Left lung (tissue), 10 donors: ENCODE results near the gene TACC3. TPM values are rescaled to one million over a fixed set of nuclear protein-coding genes. Genes with fewer than 3 reads are reported as not detected.

Experiments used
- ATAC-seq: fragments of 200-7000 bp; cut with Tn5 transposase; one replicate; pipeline ENCODE4 v1.9.1; 2020; ENCODE audit warnings: moderate library complexity
- DNase-seq, 4 donors: peaks; one replicate each; pipeline ENCODE4 v3.0.0-alpha.2; 2013 to 2020
- H3K27ac ChIP-seq, 2 donors: fragments of 200-600 bp; sonication (generic) in 1 of 2; one replicate each; pipeline versions ENCODE4 v1.5.0 to v1.8.0; 2020 to 2021
- H3K27me3 ChIP-seq, 2 donors: fragments of 200-600 bp; sonication (generic) in 1 of 2; one replicate each; pipeline versions ENCODE4 v1.5.0 to v1.8.0; 2020 to 2021
- H3K36me3 ChIP-seq, 2 donors: fragments of 200-600 bp; sonication (generic) in 1 of 2; one replicate each; pipeline versions ENCODE4 v1.5.0 to v1.8.0; 2020 to 2021
- H3K4me1 ChIP-seq, 2 donors: fragments of 200-600 bp; one replicate each; pipeline ENCODE4 v1.8.0; 2021
- H3K4me3 ChIP-seq, 2 donors: fragments of 200-600 bp; sonication (generic) in 1 of 2; one replicate each; pipeline versions ENCODE4 v1.5.0 to v1.8.0; 2020 to 2021; ENCODE audit warnings: mild to moderate bottlenecking in 1 of 2
- H3K9me3 ChIP-seq, 2 donors: fragments of 200-600 bp; sonication (generic) in 1 of 2; one replicate each; pipeline versions ENCODE4 v1.5.0 to v1.8.0; 2020 to 2021
- intact Hi-C, 2 donors: fragments of 100-400 bp; cut with DNase I; formaldehyde crosslinking; loops; one replicate each; pipeline versions ENCODE4 v1.11.2 to v1.14.2; 2022
- polyA plus RNA-seq, 6 donors: library from polyadenylated mRNA; unstranded; fragments of 120-200 nt; gene quantifications; one replicate each; pipeline ENCODE4 v1.2.1, GENCODE V29; 2013; ENCODE audit not compliant: insufficient read length in 6 of 6
- total RNA-seq, 2 donors: library from RNA; stranded (reverse); fragmentation: NEBNext Ultra II Directional; extraction: Animal tissue kit (Norgen Biotek cat#: 25700); gene quantifications; one replicate each; pipeline ENCODE4 v1.2.1, GENCODE V29; 2021
- TF ChIP-seq, protein P1 (sequence below), 2 donors: fragments of 200-600 bp; sonication (generic) in 1 of 2; IDR thresholded peaks; one replicate each; pipeline versions ENCODE4 v1.5.0 to v1.8.0; 2021; ENCODE audit warnings: antibody characterized with exemption in 2 of 2
- donor health status: DM: no; HTN: yes; CAD: no.
- donor health status: DM: no; HTN: no; CAD: no.

The TACC3 gene
- total and polyA plus RNA-seq, 8 donors = 20.3 to 76.2 (median 44.7) TPM

GRCh38 chr4:1725521-1725920 is 4.2 kb downstream of the TACC3 start:
- no peaks in the 10 kb centered on the region for H3K27me3 ChIP-seq
- no peaks in the 10 kb centered on the region for H3K9me3 ChIP-seq
- no peak overlapping the region for H3K4me3 ChIP-seq
- ATAC-seq = no peak
- TF ChIP-seq, protein P1, sequence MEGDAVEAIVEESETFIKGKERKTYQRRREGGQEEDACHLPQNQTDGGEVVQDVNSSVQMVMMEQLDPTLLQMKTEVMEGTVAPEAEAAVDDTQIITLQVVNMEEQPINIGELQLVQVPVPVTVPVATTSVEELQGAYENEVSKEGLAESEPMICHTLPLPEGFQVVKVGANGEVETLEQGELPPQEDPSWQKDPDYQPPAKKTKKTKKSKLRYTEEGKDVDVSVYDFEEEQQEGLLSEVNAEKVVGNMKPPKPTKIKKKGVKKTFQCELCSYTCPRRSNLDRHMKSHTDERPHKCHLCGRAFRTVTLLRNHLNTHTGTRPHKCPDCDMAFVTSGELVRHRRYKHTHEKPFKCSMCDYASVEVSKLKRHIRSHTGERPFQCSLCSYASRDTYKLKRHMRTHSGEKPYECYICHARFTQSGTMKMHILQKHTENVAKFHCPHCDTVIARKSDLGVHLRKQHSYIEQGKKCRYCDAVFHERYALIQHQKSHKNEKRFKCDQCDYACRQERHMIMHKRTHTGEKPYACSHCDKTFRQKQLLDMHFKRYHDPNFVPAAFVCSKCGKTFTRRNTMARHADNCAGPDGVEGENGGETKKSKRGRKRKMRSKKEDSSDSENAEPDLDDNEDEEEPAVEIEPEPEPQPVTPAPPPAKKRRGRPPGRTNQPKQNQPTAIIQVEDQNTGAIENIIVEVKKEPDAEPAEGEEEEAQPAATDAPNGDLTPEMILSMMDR (IDR thresholded peaks at IDR 0.05) = no peak
- peak in 1 of 4 donors; percentile 29 for DNase-seq
- H3K4me1 ChIP-seq = peaks cover 12 to 90% of the 10 kb centered on the region in 2 donors
- intact Hi-C loops = loop anchor here in 1 of 2 donors (5.0 kb wide), 1 partner anchor 33 kb away; no protein-coding TSS in a partner anchor
- H3K27ac ChIP-seq = peak overlapping the region in 1 of 2 donors; percentile 89
- peaks cover 0 to 31% of the 10 kb centered on the region in 2 donors for H3K36me3 ChIP-seq

GRCh38 chr4:1726146-1726934 is 5.0 kb downstream of the TACC3 start:
- Histone ChIP-seq H3K27me3 (no peaks in the 10 kb centered on the region), H3K36me3 (peaks cover 0 to 39% of the 10 kb centered on the region in 2 donors), H3K4me3 (peak overlapping the region in 1 of 2 donors; percentile 31), H3K27ac (peak overlapping the region; percentile 22 to 89), H3K9me3 (no peaks in the 10 kb centered on the region), H3K4me1 (peaks cover 12 to 90% of the 10 kb centered on the region in 2 donors)
- TF ChIP-seq, protein P1 (IDR thresholded peaks at IDR 0.05) = peak; percentile 99 to 100
- peak; percentile 75 to 95 (median 90) for DNase-seq
- ATAC-seq = peak; percentile 81
- intact Hi-C loops = loop anchor here in 1 of 2 donors (5.0 kb wide), 1 partner anchor 34 kb away; no protein-coding TSS in a partner anchor

DNA sequence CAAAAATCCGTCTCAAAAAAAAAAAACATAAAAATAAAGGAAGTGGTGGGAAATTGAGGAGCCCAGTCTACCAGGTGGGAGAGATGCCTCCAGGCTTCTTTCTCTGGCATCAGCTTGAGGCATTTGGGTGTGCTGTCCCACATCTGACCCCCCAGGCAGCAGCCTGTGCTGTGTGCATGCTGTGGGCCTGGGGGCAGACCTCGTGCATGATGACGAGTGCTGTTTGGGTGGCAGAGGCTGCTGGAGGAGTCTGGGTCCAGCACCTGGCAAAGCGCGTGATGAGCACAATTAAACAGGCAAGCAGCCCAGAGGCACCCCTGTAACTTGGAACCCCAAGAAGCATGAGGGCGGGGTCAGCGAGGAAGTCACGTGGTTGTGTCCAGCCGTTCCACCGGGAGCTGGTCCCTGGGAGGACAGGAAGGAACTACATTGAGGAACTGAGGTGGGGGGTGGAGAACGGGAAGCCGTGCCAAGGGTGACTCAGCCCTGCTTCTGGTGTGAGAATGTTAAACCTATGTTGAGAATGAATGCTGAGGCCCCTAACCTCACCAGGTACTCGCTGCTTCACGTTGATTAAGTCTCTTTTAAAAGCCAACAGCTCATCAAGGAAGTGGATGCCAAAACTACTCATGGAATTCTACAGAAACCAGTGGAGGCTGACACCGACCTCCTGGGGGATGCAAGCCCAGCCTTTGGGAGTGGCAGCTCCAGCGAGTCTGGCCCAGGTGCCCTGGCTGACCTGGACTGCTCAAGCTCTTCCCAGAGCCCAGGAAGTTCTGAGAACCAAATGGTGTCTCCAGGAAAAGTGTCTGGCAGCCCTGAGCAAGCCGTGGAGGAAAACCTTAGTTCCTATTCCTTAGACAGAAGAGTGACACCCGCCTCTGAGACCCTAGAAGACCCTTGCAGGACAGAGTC is 6.1 kb downstream of the TACC3 start:
- Histone ChIP-seq H3K4me1 (peaks cover 4 to 80% of the 10 kb centered on the region in 2 donors), H3K27me3 (no peaks in the 10 kb centered on the region), H3K4me3 (peak overlapping the region in 1 of 2 donors; percentile 31), H3K27ac (peak overlapping the region; percentile 63 to 89), H3K9me3 (no peaks in the 10 kb centered on the region), H3K36me3 (peaks cover 0 to 47% of the 10 kb centered on the region in 2 donors)
- ATAC-seq (peak; percentile 42), DNase-seq (peak in 2 of 4 donors; percentile 87 to 94)
- intact Hi-C loops = loop anchor here in 1 of 2 donors (5.0 kb wide), 1 partner anchor 35 kb away; no protein-coding TSS in a partner anchor
- TF ChIP-seq, protein P1 (IDR thresholded peaks at IDR 0.05) = no peak

- intact Hi-C loops = loop anchor here in 1 of 2 donors (5.0 kb wide), 1 partner anchor 36 kb away; no protein-coding TSS in a partner anchor
- Histone ChIP-seq H3K27ac (peak overlapping the region; percentile 63 to 89), H3K9me3 (no peaks in the 10 kb centered on the region), H3K4me3 (peak overlapping the region in 1 of 2 donors; percentile 31), H3K27me3 (no peaks in the 10 kb centered on the region), H3K36me3 (peaks cover 0 to 56% of the 10 kb centered on the region in 2 donors), H3K4me1 (peaks cover 0 to 71% of the 10 kb centered on the region in 2 donors)
- DNase-seq = peak in 1 of 4 donors; percentile 80
- no peak for ATAC-seq
- TF ChIP-seq, protein P1 (IDR thresholded peaks at IDR 0.05) = no peak
Observed at GRCh38 chr4:1728061-1728980, 7.0 kb downstream of the TACC3 start.
